ENCODE measurements around the gene CHRDL2.

DNA sequence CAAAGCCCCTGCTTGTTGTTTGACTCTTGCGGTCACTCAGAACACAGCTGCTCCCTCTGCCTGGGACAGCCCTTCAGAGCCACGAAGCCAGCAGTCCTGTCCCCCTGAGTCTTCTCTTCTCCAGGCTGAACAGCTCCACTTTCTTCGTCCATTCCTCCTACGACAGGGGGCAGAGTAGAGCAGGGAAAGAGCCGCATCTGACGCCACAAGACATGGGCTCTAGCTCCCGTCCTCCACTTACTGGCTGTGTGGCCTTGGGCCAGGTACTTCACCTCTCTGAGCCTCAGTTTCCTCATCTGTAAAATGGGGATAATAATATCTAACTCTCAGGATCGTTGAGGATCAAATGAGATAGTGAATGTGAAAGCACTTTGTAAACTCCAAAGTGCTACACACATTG lies 29.9 kb downstream of the CHRDL2 start:
- TF ChIP-seq, protein P1, sequence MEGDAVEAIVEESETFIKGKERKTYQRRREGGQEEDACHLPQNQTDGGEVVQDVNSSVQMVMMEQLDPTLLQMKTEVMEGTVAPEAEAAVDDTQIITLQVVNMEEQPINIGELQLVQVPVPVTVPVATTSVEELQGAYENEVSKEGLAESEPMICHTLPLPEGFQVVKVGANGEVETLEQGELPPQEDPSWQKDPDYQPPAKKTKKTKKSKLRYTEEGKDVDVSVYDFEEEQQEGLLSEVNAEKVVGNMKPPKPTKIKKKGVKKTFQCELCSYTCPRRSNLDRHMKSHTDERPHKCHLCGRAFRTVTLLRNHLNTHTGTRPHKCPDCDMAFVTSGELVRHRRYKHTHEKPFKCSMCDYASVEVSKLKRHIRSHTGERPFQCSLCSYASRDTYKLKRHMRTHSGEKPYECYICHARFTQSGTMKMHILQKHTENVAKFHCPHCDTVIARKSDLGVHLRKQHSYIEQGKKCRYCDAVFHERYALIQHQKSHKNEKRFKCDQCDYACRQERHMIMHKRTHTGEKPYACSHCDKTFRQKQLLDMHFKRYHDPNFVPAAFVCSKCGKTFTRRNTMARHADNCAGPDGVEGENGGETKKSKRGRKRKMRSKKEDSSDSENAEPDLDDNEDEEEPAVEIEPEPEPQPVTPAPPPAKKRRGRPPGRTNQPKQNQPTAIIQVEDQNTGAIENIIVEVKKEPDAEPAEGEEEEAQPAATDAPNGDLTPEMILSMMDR (IDR thresholded peaks at IDR 0.05) = no peak
- TF ChIP-seq POLR2A (IDR thresholded peaks at IDR 0.05) (no peak), POLR2AphosphoS5 (IDR thresholded peaks at IDR 0.05) (no peak), EP300 (IDR thresholded peaks at IDR 0.05) (no peak)
